SIG-M5 treated with dmso at 0.1 percent for 504 hours (cell line): ENCODE results near the gene RNF150.

ENCODE experiments used
- DNase-seq: peaks from one replicate; lab custom pipeline; 2025; ENCODE audit not compliant: unreplicated experiment; lab: John Stamatoyannopoulos, UW

RNF150 gene

DNA sequence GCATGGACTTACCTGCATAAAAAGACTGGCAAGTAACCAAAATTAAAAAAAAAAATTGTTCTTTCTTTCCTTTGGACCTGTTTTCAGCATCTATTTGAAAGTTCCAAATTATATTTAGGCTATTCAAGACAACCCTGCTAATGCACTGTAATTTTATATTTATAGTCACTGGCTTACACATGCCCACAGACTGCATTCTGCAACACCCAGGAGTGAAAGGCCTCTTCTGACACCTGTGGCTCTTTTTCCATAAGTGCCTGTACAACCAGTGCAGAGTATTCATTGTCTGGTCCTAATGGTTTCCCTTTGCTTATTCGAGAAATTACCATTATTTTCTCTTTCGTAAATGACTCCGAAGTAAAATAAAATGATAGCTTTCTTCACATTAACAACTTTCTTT, 143.3 kb downstream of the RNF150 start:
- no peak for DNase-seq

- no peak for DNase-seq
Measured at GRCh38 chr4:140986045-140986444, 147.2 kb downstream of the RNF150 start.

DNA sequence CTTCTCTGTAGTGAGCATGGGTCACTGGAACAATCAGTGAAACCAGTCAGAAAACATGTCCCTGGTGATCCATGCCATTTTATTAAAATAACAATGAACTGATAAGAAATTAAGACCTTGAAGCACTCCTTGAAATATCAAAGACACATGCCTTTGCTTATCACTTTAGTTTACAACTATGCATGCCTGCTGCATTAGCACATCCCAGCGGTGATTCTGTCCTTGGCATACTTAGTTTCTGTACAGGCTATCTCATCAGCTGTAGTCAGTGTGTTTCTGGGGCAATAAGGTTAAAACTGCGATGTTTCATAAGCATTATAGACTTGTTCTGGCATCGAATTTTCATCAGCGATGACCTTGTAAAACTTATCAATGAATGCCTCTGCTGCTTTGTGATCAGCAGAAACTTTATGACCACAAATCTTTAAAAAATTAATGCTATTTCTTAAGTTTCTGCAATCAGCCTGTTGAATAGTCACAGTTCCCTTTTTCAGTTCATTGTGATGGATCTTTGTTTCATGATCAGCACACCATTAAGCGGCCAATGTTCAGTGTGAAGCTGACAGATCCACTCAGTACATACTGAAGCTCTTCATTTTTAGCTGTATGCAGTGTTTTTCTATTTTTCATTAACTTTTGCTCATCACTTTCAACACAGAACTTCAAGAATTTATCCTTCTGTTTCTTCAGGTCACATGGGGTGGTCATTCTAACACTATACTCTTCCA, 150.5 kb downstream of the RNF150 start:
- DNase-seq = no peak

- DNase-seq = no peak
Measured at GRCh38 chr4:140980426-140981200, 152.7 kb downstream of the RNF150 start.

GRCh38 chr4:140976768-140977167, 156.5 kb downstream of the RNF150 start:
- DNase-seq = no peak

- no peak for DNase-seq
Measured at GRCh38 chr4:140971077-140971792, 162.0 kb downstream of the RNF150 start.

DNA sequence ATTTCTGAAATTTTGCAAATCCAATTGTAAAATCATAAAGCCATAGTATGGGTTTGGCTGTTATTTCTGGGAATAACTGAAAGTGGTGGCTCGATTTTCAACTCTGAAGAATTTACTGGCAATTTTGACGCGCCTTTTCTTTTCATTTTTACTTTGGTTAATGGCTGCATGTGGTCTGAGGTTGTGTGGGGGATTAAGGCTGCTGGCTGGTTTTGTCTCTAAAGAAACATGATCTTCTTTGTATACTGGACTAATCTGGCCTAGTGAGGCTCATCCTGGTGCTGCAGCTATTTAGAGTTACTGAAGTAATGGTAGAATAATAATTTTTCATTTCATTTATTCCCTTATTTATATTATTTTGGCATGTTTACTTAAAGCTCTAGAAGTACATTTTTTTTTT, 164.0 kb downstream of the RNF150 start:
- no peak for DNase-seq

DNA sequence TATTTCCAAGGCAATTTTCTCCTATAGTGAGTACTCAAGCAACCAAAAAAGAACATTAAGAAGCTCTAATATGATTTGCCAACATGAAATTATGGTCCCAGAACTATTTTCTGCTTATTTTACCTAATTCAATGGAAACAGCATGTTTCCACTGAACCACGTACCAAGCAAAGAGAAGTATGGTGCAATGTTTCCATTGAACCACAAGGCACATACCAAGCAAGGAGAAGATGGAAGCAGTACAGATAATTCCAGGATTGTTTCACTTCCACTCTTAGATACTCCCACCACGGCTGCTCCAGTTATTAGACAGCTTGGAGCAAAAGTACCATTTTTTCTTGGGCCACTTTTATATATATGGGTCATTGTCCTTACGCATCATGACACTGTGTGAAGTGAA, 164.9 kb downstream of the RNF150 start:
- no peak for DNase-seq

DNA sequence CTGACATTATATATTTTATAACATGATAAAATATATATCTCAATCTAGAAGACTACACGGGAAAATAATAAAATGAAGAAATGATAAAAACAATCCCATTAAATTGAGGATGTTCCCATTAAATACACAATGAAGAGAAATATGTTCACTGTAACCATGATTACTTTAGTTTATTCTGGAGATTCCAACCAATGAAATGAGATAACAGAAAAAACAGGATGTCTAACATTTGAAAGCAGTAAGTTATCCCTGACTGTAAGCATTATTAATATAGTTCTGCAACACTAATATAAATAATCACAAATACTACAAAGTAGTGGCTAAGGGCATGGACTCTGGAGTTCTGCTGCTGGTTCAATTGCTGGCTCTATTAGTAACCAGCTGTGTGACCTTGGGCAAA, 169.4 kb downstream of the RNF150 start:
- DNase-seq = no peak

DNA sequence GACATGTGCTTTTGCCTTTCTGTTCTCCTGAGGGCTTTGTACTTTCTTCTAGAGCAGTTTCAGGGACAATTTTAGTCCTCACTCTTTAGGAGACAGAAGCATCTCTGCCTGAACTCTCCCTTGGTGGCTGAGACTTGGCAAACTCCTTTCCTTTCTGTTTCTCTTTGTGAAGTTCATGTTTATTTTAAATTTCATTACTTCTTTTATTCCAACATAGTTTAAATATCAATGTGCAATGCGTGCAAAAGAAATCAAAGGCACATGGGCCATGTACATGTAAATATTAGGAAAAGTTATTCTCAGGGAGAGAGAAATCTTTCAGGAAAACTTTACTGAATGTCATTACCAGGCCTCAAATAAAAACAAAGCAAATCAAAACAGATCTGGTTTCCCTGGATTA, 177.6 kb downstream of the RNF150 start:
- no peak for DNase-seq

- DNase-seq = no peak
Measured at GRCh38 chr4:140952717-140953116, 180.6 kb downstream of the RNF150 start.

- DNase-seq = no peak
Measured at GRCh38 chr4:140947506-140947905, 185.8 kb downstream of the RNF150 start.

GRCh38 chr4:140945106-140945505, 188.2 kb downstream of the RNF150 start:
- DNase-seq = no peak

DNA sequence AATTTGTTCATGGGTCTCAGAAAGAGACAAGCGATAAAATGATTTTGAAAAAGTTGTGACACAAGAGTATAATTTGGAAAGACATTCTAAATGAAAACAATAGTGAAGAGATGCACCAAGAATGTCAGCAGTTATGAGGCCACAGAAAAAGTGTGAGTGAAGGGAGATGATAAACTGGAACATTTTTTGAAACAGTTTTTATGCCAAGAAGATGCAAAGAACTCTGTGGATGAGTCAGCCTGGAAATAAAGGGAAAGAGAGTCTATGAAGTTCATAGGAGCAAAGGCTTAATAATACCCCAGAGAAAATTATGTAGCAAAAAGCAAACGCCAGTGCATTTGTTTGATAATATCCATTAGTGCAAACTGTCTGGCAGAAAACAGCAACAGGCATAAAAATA, 188.7 kb downstream of the RNF150 start:
- DNase-seq = no peak

GRCh38 chr4:140944199-140944515, 189.1 kb downstream of the RNF150 start:
- DNase-seq = no peak

GRCh38 chr4:140943486-140944198, 189.6 kb downstream of the RNF150 start:
- DNase-seq = no peak

DNA sequence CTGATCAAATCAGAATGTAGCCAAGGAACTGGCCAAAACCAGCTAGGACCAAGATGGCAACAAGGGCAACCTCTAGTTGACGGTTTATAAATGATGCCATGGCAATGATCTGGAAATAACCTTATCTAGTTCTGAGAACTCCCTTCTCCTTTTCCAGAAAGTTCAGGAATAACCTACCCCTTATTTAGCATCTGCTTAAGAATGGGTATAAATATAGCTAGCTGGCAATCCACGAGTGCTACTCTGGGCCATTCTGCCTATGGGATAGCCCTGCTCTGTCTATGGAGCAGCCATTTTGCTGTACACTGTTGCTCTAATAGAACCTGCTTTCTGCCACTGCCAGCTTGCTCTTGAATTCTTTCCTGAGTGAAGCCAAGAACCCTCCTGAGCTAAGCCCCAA, 192.7 kb downstream of the RNF150 start:
- no peak for DNase-seq

DNA sequence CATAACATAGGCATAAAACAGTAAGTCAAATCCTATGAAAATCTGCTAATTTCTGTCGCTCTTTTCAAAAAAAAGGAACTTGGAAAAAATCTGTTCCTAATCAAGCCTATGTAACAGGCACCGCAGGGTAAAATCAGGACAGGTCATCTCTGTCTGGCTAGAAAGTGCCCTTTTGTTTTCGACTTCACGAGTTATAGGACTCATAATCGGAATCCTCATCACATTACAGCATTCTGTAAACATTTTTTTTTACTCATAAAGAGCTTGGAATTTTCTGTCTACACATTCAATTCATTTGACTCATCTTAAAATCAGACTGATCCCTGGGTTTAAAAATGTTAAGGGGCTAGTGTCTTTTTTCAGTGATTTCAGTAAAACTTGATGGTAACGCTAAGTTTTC, 195.4 kb downstream of the RNF150 start:
- no peak for DNase-seq

DNA sequence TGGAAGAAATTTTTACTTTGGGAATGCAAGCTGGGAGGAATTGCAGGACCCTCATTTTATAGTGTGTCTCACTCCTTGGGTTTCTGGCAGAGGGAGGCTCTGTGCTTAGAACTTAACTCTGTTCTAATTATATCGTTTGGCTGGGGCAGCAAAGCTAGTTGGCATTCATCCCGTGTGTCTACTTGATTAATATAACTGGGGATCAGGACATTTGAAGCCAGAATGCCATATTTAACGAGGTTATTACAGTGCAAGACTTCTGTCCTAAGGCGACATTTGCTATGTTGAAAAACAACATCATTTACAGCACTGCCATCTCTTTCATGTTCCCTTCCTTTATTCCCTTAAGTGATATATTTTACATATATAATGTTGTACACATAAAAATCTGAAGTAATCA, 198.0 kb downstream of the RNF150 start:
- no peak for DNase-seq

DNA sequence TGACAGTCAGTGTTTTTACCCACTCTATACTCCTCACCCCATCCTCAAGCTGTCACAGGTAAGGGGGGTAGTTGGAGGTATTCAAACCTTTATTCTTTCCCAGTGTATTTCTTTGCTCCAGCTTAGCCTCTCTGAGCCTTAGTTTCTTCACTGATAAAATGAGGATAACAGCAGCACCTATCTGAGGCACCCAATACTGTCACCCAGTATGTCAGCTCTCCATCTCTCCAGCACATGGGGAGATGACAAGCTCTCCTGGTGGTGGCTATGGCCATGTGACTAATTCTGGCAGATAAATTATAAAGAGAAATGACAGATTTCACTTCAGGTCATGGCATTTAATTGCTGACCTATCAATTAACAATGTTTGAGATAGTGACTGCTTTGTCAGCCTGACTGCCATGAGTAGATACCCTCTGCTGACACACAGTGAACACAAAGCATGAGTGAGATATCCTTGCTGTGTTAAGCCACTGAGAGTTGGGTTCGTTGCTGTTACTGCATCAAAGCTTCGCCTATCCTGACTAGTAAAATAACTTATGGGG, 200.7 kb downstream of the RNF150 start:
- no peak for DNase-seq

- no peak for DNase-seq
Measured at GRCh38 chr4:140931911-140932310, 201.4 kb downstream of the RNF150 start.
